Diencephalon (tissue), 1 donor: ENCODE data around the gene CENPX. TPM values are rescaled to one million over a fixed set of nuclear protein-coding genes. Genes with fewer than 3 reads are reported as not detected.

ENCODE experiments used
- total RNA-seq: library from RNA; depleted of rRNA; stranded (reverse); fragments of >200 nt; gene quantifications from one replicate; pipeline ENCODE4 v1.2.3, GENCODE V29; 2014

CENPX gene
- total RNA-seq, result 29.8 TPM

DNA sequence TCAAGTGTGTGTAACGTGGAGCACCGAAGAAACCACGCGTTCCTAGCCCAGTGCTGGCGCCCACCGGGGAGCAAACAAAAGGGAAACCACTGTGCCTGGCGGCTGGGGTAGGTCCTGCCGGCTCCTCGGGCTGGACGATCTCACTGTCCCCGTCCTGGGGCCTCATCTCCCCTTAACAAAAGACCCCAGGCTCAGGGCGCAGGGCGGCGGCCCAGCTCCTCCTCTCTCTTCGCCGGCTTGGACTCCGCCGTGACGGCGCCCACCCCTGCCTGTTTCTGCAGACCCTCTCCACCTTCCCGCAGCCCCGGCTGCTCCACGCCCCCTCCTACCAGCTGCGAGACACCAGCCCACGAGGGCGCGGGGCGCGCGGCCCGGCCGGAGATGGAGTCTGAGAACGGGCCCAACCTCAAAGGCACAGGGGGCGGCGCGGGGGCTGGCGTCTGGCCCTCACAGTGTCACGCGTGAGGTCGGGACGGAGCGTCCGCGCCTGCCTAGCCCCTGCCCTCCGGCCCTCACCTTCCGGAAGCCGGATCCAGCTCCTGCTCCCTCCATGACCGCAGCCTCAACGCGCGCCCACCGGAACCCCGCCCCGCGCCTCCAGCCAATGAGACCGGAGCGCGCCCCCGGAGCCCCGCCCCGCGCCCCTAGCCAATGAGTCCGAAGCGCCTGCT is at the start of gene CENPX:
TSS of gene CENPX (minus strand) at position 569 of the 671 bp plus-strand sequence. CDS start at position 552, 17 bp downstream.

DNA sequence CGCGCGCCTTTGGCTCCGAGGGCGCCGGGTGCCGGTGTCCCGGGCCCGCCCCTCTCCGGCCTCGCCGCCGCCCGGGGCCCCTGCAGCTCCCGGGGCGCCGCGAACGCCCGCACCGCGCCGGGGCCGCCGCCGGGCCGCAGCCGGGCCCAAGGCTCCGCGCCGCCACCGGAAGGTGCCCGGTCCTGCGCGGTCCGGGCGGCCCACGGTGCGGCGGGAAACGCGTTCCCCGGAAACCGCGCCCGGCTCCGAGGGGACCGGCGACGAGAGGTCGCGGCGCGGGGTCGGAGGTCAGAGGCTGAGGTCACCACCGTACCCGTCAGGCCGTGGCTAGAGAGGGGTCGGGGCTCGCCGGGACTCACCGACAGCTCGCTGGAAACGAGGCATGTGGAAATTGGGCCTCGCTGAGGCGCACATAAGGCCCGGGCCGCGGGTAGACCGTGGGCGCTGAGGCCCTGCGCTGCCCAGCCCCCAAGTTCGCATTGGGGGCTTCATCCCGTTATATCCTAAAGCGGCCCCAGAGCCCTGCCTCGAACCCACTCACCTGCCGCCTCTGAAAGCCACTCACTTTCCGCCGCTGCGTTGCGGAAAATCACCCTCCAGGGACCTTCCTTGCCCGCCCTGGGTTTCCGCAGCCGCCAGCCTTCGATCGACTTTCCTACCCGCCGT is 43.1 kb upstream of the CENPX start, which contains the start of gene DUS1L:
TSS of gene DUS1L (minus strand) at position 167 of the 666 bp plus-strand sequence. CDS start 745 bp downstream, outside the sequence.

DNA sequence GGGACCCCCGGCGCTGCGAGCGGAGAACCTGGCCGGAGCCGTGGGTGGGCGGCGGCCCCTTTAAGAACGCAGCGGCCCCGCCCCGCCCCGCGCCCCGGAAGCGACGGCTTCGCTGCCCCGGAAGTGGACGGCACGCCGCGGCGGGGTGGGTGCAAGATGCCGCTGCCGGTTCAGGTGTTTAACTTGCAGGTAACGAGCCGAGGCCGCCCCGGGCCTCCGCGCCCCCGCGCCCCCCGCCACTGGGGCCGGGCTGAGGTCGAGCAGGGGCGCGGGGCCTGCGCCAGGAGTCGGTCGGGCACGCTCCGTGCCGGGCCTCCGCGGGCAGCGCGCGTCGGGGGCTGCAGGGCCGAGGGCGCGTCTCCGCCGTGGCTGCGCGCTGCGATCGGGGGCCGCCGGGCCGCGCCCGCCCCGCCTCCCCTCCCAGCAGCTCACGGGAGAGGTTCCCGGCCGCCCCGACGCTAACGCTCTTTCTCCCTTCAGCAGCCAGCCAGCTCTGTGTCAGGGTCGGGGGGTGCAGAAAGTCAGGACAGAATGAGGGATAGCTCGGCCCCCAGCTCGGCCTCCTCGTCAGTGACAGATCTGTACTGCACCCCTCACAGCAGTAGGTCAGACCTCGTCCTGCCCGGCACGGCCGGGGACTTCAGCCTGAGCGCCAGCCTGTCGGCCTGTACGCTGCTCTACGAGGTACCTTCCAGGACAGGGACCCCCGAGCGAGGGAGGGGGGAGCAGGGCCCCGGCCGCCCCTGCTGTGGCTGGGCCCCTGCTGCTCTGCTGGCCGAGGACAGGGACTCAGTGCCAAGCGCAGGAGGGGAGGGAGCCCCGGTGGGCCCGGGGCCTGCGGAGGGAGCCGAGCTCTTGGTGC is 29.3 kb upstream of the CENPX start, which contains the start of the genes GPS1 and RFNG:
TSS of gene GPS1 (plus strand) at position 123 of the 862 bp plus-strand sequence. CDS start at position 157, 34 bp downstream.
TSS of gene RFNG (minus strand) at position 36 of the 862 bp plus-strand sequence. CDS start 45 bp downstream, outside the sequence.

DNA sequence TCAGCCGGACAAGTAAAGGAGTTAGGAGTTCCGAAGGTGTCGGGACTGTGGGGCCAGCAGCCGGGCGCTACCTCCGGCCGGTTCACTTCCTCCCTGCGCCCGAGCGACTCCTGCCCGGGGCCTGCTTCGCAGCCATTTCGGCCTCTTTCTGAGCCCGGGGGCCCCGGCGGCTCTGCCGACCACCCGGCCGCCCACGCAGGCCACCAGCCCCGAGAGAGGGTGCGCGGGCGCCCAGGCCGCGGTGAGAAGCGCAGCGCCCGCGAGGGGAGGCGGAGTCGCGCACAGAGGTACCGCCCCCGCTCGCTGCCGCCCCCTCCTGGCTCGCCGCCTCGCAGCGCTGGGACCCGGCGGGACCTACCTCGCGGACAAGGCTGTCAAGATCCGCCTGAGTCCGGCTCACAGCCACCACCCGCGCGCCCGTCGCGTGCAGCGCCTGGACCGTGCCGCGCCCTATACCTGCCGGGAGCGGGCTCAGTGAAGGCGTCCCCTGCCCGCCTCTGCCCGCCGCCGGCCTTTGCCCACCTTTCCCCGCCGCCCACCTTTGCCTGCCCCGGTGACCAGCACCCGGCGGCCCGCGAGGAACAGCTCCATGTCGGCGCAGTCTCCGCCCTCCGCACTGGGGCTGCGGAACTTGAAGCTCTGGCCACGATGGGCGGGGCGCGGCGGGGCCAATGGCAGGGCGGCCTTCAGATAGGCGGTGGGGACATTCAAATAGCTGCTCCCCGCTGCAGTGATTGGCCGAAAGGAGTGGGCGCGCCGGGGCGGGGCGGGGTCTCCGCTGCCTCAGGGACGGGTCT is 14.6 kb upstream of the CENPX start, which contains the start of gene DCXR:
TSS of gene DCXR (minus strand) at position 606 of the 797 bp plus-strand sequence. CDS start at position 591, 15 bp downstream.

DNA sequence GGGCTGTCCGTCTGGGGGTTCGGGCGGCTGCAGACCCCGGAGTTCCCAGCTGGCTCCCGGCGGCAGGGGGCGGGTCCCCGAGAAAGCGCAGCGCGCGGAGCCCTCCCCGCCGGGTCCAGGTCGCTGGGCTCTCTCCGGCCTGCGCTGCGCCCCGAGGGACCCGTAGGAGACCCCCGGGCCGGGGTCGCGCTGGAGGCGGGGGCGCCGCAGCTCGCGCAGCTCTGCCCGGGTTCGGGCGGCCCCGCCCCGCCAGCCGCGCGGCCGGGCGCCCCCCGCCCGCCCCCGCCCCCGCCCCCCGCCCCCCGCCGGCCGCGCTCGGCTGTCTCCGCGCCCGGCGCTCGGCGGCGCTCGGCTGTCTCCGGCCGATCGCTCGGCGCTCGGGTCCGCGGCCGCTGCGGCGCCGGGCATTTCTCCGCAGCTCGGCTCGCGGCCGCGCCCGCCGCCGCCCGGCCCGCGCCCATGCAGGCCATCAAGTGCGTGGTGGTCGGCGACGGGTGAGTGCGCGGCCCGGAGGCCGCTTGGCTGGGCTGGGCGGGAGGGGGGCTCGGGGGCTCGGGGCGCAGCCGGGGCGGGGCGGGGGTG is 8.7 kb upstream of the CENPX start, which contains the start of gene RAC3:
TSS of gene RAC3 (plus strand) at position 376 of the 582 bp plus-strand sequence. CDS start at position 460, 84 bp downstream.

DNA sequence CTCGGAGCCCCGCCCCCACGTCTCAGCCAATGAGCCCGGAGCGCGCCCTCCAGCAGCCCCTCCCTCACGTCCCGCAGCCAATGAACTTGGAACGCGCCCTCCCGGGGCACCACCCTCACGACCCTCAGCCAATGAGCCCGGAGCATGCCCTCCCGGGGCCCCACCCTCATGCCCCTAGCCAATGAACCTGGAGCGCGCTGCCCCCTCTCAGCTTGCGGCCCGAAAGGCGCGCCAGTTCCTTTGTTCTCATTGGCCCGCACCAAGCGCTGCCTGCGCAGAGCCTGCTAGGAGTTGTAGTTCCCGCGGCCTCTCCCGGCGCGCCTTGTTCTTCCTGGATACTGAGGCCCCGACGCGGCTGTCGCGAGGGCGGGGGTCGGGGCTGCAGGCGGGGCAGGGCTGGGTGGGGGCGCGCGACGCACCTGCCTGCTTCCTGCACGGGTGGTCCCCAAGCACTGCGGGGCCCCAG is 336 bp upstream of the CENPX start, which contains the start of gene LRRC45:
TSS of gene LRRC45 (plus strand) at position 325 of the 466 bp plus-strand sequence. CDS start 339 bp downstream, outside the sequence.

DNA sequence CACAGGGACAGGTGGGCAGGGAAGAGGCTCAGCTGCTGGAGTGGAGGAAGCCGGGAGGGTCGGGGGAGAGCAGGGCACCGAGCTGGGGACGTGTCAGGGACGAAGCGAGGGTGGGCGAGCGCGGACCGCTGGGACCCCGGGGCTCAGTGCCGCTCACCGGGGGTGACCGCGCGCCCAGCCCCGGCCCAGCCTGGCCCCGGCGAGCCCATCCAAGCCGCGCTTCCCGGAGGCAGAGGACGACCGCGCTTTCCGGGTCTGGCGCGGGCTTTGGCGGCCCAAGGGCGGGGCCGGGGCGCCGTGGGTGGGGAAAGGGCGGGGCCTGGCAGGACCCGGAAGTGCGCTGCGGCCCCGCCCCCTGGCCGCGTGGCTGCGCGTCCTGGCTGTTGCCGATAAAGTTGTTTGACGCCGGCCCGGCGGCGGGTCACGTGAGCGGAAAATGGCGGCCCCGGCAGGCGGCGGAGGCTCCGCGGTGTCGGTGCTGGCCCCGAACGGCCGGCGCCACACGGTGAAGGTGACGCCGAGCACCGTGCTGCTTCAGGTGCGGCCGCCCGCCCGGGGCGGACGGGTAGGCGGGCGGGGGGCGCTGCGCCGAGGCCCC is 45.4 kb downstream of the CENPX start, which contains the start of gene ASPSCR1:
TSS of gene ASPSCR1 (plus strand) at position 419 of the 598 bp plus-strand sequence. CDS start at position 437, 18 bp downstream.

Other genes with a start within 250 kb of the CENPX start
- gene GCGR, start 218.7 kb downstream of the CENPX start, total RNA-seq, result not detected
- gene MCRIP1, start 189.6 kb downstream of the CENPX start, total RNA-seq, result 88.1 TPM
- gene PPP1R27, start 187.8 kb downstream of the CENPX start, total RNA-seq, result not detected
- 90.9 TPM for gene P4HB, start 162.3 kb downstream of the CENPX start, total RNA-seq
- gene ARHGDIA, start 151.5 kb downstream of the CENPX start, total RNA-seq, result 33.2 TPM
- 80.3 TPM for gene ALYREF, start 131.3 kb downstream of the CENPX start, total RNA-seq
- gene ANAPC11, start 131.2 kb downstream of the CENPX start, total RNA-seq, result 69.2 TPM
- 4.2 TPM for gene NPB, start 120.6 kb downstream of the CENPX start, total RNA-seq
- 28.8 TPM for gene PCYT2, start 111.5 kb downstream of the CENPX start, total RNA-seq
- 9.0 TPM for gene SIRT7, start 104.7 kb downstream of the CENPX start, total RNA-seq
- 18.5 TPM for gene MAFG, start 95.1 kb downstream of the CENPX start, total RNA-seq
- gene PYCR1, start 85.6 kb downstream of the CENPX start, total RNA-seq, result 27.5 TPM
- gene MYADML2, start 75.6 kb downstream of the CENPX start, total RNA-seq, result 1.8 TPM
- 0.69 TPM for gene NOTUM, start 61.7 kb downstream of the CENPX start, total RNA-seq
- gene ASPSCR1, start 45.2 kb downstream of the CENPX start, total RNA-seq, result 22.6 TPM
- gene LRRC45, start 427 bp upstream of the CENPX start, total RNA-seq, result 11.3 TPM
- 122 TPM for gene RAC3, start 8.8 kb upstream of the CENPX start, total RNA-seq
- 33.7 TPM for gene DCXR, start 14.8 kb upstream of the CENPX start, total RNA-seq
- 20.1 TPM for gene RFNG, start 28.9 kb upstream of the CENPX start, total RNA-seq
- gene GPS1, start 29.0 kb upstream of the CENPX start, total RNA-seq, result 84.0 TPM
- gene DUS1L, start 42.9 kb upstream of the CENPX start, total RNA-seq, result 20.1 TPM
- gene FASN, start 75.4 kb upstream of the CENPX start, total RNA-seq, result 119 TPM
- 28.4 TPM for gene CCDC57, start 190.0 kb upstream of the CENPX start, total RNA-seq
- gene SLC16A3, start 206.2 kb upstream of the CENPX start, total RNA-seq, result 6.5 TPM